HG02763 (cell line): ENCODE measurements around the gene KDM2A.

Source experiments
- ATAC-seq: cut with Tn5 transposase; IDR thresholded peaks from one replicate; pipeline ENCODE4 v1.9.1; 2021; ENCODE audit warnings: mild to moderate bottlenecking, moderate library complexity; ENCODE audit not compliant: unreplicated experiment

Gene KDM2A

GRCh38 chr11:67270256-67271204 lies 151.5 kb downstream of the KDM2A start:
- no peak for ATAC-seq

GRCh38 chr11:67271205-67271540 lies 152.1 kb downstream of the KDM2A start:
- ATAC-seq = no peak

DNA sequence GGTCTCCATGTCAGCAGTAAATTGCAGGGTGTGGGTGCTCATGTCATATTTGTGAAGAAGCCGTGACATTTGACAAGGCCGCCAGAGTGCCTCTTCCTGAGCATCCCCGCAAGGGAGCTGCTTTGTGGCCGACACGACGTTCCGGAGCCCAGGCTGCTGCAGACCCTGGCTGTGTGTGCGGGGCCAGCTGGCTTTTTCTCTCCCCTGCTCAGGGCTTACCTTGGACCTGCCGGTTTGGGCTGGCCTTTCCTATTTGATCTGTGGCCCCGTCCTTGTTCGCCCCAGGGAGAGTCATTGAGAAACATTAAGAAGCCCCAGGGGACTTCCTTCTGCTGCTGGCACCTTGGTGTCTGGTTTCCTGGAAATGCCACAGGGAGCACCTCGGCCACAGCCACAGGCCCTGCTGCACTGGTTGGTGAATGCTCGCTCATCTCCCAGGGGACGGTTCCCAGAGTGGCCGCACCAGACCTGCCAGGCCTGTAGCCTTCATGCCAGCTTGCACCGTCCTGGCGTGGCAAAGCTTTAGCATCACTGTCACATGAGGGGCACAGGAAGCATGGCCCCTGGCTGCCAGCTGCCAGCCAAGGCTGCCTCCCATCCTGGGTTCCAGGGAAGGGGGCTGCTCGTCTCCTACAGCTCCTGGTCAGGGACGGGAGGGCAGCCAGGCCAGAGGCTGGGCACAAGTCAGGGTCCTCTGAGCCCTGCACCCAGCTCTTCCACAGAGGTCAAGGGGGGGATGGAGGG lies 152.7 kb downstream of the KDM2A start:
- no peak for ATAC-seq

DNA sequence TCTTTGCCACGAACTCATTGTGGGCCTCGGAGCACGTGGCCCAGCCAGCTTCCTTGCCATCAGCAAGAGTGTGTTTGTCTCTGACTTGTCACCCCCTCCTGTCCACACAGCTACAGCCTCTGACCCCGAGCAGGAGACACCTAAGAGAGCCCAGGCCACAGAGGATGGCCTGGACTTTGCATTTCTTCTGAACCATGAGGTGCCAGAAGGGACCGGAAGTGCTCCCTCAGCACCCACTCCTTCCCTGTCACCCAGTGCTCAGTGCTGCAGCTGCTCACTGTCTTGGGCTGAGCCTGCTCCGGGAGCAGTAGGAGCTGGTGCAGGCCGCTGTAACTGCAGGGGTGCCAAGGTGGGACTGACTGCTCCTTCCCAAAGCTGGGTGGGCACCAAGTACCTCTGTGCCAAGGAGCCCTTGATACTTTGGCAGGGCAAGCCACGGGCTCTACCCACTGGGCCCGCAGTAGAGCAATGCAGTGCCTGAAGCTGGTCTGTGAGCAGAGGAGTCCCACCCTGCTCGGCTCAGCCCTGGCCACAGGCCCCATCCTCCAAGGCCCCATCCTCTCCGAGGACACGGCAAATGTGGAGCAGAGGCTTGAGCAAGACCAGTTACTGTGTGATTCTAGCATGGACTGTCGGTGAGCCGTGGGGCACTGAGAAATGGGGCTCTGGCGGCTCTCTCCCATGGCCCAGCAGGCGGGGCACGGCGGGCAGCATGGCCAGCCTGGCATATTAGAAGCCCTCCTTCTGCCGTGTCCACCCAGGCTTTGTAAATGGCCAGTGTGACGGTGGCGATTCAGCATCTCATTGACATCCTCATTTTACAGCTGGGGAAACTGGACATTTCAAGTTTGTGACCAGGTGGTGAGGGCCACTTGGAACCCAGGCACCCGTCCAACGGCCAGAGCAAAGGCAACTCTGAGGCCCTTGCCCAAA lies 153.5 kb downstream of the KDM2A start:
- no peak for ATAC-seq

GRCh38 chr11:67273260-67273990 lies 154.4 kb downstream of the KDM2A start:
- no peak for ATAC-seq

DNA sequence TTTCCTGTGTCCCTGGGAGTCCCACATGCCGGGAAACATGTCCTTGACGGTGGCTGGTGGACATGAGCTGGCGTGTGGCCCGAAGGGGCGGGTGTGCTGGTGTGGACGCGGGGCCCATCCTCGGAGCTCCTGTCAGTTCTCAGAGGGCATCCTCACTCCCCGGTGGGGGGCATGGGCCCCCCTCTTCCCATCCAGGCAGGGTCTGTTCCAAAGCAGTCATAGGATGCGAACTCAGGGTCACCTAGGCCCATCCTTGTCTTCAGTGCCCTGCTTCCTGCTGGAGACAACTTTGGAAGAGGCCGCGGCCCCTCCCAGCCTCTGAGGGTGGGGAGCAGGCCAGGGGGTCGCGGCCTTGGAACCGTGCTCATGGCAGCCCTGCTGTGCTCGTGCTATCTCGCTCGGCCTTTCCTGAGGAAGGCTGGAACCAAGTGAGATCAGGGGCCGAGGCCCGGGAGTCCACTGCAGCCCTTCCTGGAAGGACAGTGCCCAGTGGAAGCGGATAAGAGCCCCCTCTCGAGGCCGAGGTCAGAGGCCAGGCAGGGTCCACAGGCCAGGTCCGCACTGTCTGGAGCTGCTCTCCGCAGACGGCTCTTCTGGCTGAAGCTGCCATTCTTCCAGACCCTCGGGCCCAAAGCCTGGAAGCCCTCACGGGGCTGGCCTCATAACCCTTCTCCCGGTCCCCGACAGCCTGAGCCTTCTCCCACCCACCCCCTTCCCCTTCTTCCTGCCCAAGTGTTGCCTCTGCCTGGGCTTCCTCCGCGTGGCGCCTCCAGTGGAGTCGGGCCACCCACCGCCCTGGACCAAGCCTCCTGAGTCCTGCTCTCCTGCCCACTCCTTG lies 155.9 kb downstream of the KDM2A start:
- no peak for ATAC-seq

DNA sequence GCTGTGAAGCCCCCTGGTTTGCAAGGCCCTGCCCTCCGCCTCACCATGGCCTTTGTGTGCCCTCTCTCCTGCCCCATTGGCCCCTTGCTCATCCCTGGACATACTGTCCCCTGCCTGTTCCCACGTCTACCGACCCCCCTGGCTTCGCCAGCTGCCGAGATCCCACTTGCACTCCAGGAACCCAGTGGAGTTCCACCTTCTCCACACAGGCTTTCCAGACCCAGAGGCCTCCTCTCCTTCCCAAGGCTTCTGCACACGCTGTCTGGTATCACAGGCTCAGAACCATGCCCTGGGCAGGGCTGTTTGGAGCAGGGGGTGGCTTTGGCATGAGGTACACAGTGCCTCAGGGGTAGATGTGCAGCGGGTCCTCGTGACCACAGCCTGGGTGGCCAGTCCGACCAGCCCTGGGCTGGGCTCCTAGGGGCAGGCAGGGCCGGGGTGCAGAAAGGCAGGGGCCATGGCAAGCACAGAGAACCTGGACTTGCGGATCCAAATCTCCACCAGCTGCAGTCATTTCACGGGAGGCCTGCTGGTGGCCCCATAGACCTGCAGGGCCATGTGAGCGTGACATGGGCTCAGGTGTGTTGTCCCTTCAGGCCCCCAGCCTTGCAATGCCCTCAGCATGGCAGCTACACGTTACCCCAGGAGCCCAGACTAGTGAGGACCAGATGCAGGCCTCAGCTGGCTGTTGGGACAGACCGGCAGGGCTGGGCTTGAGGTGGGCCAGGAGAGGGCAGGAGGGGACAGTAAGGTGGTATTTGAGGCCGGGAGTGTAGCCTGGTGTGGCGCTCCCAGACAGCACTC lies 156.7 kb downstream of the KDM2A start:
- ATAC-seq = no peak

DNA sequence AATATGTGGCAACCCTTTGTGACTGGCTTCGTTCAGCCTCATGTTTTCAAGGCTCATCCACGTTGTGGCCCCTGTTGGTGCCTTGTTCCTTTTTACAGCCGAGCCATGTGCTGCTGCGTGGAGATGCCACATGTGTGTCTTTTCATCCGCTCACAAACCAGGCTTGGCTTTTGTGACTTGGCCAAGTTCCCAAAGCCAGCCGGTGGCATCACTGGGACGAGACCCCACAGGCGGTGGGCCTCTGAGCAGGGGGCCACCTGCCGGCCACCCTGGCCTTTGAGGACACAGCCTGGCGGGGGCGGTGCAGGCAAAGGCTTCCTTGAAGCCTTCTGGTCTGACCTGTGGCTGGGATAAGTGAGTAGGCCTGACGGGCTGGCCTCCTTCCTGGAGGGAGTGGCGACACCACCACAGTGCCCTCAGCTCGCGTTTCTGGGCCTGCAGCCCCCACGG lies 157.7 kb downstream of the KDM2A start:
- ATAC-seq = no peak

DNA sequence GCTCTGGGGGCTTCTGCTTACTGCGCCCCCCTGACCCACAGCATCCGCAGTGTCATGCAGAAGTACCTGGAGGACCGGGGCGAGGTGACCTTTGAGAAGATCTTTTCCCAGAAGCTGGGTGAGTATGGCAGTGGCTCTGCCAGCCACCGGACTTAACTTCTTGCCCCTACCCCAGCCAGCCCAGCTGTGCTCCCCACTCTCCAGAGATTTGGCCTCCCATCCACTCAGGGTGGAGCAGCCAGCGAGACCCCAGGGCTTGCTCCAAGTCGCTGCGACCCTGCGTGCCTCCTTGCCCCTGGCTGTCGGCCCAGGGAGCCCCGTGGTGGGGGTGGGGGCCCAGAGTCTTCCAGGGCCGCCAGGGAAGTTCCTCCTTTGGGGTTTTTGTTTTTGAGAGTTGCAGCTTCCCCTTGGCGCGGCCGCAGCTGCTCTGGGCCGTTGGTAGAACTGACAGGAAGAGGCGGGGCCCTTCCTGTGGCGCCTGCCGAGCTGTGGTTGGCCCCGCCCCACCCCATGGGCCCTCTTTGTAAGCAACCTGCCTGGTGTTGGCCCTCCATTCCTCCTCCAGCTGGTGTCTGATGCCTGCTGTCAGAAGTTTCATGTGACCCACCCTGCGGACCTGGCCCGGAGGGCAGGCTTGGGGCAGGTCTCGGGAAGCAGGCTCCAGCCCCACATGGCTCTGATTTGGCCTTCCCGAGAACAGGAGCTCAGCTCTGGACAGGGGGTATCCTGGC lies 158.3 kb downstream of the KDM2A start:
- peak; percentile 80 for ATAC-seq

DNA sequence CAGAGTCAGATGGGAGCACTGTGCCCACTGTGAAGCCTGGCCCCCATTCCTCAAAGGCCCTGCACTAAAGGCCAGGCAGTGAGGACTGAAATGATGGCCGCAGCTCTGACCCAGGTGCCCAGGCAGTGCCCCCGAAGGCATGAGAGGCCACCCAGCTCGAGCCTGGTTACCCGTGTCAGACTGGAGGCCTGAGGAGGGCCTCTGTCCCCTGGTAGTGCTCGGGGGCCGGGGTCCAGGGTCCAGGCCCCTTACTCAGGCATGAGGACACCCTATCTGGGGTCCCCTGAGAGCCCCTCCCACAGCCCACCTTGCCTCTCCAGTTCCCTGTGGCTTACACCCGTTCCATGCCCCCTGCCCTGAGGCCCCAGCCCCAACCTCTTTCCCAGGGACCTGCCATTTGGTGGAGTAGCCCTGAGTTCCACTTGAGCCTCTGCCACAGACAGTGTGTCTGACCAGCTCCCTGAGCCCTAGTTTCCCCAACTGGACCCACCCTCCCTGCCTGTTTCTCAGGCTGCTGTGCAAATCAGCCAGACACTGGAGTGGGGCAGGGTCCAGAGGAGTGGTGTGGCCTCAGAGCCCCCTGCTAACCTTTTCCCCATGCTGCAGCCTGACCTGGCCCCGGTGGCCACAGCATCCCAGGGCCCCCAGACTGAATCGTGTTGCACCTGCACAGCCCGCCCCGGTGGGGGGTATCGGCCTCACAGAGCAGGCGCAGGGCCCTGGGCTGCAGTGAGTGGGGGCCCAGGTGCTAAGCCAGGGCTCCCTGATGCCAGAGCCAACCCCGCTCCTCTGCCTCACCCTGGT lies 159.3 kb downstream of the KDM2A start:
- no peak for ATAC-seq

DNA sequence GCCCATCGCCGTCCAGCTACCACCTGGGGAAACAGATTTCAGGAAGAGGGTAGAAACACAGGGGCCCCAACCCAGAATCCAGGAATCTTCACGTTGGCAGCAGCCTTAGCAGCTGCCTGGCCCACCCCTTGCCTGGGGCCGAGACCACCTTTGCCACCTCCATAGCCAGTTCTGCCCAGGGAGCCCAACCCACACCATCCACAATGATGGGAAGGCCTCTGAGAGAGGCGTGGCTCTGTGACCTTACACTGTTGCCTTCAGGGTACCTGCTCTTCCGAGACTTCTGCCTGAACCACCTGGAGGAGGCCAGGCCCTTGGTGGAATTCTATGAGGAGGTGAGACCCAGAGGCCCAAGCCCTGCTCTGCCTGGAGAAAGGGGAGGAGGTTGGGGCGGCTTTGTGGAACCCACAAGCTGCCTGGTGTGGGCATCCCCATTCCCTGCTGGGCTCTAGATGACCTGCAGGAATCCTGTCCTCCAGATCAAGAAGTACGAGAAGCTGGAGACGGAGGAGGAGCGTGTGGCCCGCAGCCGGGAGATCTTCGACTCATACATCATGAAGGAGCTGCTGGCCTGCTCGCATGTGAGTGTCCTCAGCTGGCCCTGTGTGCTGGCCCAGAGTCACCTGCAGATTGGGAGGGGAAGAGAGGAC lies 160.0 kb downstream of the KDM2A start:
- no peak for ATAC-seq

DNA sequence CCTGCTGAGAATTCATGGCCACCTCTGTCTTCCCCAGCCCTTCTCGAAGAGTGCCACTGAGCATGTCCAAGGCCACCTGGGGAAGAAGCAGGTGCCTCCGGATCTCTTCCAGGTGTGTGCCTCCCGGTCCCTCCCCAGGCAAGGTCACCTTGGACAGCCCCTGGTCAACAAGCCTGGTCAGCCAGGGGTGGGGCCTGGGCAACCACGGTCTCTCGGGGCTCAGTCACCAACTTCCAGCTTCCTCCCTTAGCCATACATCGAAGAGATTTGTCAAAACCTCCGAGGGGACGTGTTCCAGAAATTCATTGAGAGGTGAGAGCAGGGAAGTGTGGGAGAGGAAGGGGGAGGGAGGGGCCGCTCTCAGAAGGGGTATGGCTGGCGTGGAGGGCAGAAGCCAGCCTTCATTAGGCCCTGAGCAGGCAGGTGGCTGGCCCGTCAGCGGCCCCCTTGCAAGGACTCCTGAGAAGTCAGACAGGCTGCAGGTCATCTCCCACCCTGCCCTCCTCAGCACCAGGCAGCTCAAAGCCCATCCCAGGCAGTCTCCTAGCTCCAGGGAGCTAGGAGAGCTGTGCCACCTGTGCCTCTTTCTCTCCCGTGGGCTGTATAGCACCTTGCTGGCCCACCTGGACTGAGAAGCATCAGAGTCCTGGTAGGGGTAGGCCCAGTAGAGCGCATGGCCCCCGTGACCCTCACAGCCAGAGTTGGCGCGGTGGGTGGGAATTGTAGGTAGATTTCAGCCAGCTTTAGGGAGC lies 160.7 kb downstream of the KDM2A start:
- no peak for ATAC-seq

DNA sequence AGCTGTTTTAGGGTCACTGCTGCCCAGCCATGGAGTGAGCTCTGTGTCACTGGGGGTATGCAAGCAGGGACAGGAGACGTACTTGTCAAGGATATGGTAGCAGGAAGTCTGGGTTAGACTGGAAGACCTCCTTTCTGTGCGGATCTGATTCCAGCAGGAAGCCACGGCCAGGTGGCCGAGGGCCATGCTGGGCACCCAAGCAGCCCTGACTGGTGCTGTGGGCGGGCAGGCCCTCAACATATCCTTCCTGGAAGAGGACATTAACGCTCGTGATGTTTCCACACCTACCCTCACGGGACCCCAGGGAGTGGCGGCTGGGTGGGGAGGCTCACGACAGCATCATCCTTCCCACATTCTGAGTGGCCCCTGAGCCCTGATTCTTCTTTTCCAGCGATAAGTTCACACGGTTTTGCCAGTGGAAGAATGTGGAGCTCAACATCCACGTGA lies 161.3 kb downstream of the KDM2A start:
- no peak for ATAC-seq

GRCh38 chr11:67280788-67281551 lies 161.9 kb downstream of the KDM2A start:
- ATAC-seq = no peak

DNA sequence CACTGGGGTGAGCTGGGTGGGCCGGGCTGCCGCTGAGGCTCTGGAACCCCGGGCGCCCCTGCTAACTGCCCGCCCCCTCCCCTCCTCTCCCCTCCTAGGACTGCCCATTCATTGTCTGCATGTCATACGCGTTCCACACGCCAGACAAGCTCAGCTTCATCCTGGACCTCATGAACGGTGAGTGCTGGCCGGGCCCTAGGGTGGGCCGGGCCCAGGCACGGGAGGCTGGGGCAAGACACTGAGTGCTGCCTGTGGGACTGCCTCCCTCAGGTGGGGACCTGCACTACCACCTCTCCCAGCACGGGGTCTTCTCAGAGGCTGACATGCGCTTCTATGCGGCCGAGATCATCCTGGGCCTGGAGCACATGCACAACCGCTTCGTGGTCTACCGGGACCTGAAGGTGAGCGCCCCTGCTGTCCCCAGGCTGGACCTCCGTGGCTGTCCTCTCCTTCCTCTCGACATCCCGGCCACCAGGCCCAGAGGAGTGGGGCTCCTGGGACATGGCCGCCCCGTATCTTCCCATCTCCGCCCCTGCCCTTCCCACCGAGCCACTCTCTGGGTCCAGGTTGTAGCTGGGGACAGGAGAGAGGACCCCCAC lies 162.6 kb downstream of the KDM2A start:
- ATAC-seq = no peak
